DOHH2 (cell line): ENCODE results near the gene DYNC2H1.

Source experiments
- EZH2phosphoT487 ChIP-seq: fragments of 200-600 bp; sonication (generic); IDR thresholded peaks from 2 replicates; pipeline ENCODE4 v1.6.1; 2017; ENCODE audit warnings: borderline replicate concordance, mild to moderate bottlenecking, antibody characterized with exemption, low read length, moderate library complexity, mixed read lengths
- TF ChIP-seq, protein P1 (sequence below): fragments of 200-600 bp; sonication (generic); IDR thresholded peaks from one replicate; pipeline ENCODE4 v1.5.1; 2014; ENCODE audit warnings: antibody characterized with exemption, mild to moderate bottlenecking, low read depth, low read length; ENCODE audit not compliant: poor library complexity, severe bottlenecking

DNA sequence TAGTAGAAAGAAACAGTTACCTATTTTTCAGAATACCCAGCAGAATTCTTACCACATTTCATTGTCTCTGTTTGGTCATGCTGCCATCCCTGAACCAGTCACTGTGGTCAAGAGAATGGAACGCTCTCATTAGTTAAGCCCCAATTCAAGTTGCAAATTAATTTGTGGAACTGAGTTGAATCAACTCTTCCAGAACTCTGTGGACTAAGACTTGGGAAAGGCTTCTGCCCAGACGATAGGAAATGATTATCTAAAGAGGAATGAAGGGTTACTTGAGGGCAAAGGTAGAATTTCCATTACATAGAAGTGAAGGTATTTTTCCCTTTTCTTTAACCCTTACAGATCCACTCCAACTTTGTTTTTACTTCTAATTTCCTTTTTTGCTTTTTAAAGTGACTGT is 286.4 kb downstream of the DYNC2H1 start:
- TF ChIP-seq, protein P1, sequence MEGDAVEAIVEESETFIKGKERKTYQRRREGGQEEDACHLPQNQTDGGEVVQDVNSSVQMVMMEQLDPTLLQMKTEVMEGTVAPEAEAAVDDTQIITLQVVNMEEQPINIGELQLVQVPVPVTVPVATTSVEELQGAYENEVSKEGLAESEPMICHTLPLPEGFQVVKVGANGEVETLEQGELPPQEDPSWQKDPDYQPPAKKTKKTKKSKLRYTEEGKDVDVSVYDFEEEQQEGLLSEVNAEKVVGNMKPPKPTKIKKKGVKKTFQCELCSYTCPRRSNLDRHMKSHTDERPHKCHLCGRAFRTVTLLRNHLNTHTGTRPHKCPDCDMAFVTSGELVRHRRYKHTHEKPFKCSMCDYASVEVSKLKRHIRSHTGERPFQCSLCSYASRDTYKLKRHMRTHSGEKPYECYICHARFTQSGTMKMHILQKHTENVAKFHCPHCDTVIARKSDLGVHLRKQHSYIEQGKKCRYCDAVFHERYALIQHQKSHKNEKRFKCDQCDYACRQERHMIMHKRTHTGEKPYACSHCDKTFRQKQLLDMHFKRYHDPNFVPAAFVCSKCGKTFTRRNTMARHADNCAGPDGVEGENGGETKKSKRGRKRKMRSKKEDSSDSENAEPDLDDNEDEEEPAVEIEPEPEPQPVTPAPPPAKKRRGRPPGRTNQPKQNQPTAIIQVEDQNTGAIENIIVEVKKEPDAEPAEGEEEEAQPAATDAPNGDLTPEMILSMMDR = no peak
- no peak for TF ChIP-seq EZH2phosphoT487
